HepG2 (cell line): ENCODE results near the gene EPB41L4A. TPM values are rescaled to one million over a fixed set of nuclear protein-coding genes. Genes with fewer than 3 reads are reported as not detected.

Source experiments
- ATAC-seq: fragments of 200-7000 bp; cut with Tn5 transposase; 3 replicates; pipeline ENCODE4 v1.9.1; 2020; ENCODE audit warnings: mild to moderate bottlenecking, moderate library complexity
- BruUV-seq: library from RNA; stranded (reverse); fragments of 400-500 nt; replicated peaks from 2 replicates; lab custom pipeline; 2021; lab: Mats Ljungman, UMichigan
- CTCF ChIA-PET: fragments of 300-600 bp; formaldehyde crosslinking; extraction: SDS; loops from one replicate; lab custom pipeline; 2021; ENCODE audit warnings: low total read pairs, inconsistent platforms, low intra/inter-chr PET ratio; lab: Yijun Ruan, JAX
- POLR2A ChIA-PET: fragments of 350-600 bp; sonication (Branson Sonifier 250); formaldehyde crosslinking; loops from one replicate; lab custom pipeline; 2020; ENCODE audit warnings: antibody characterized with exemption, inconsistent platforms; lab: Yijun Ruan, JAX
- DNase-seq: peaks from one replicate; pipeline ENCODE4 v3.0.0-alpha.2; 2015; ENCODE audit warnings: low spot score
- FAIRE-seq: peaks from 3 replicates; lab custom pipeline; 2011; peaks lifted over from hg19 to GRCh38; lab: Jason Lieb, UNC
- H2AFZ ChIP-seq: one replicate; pipeline ENCODE4 v1.6.1; 2011; ENCODE audit warnings: low read length, inconsistent platforms
- H3K27ac ChIP-seq: fragments of 300-600 bp; 3 replicates; pipeline ENCODE4 v1.8.0; 2011; ENCODE audit warnings: mixed run types, mild to moderate bottlenecking, mixed read lengths, low read length, inconsistent platforms; ENCODE audit not compliant: insufficient read depth; ENCODE audit errors: extremely low read length
- H3K27me3 ChIP-seq, 2 experiments: fragments of 200-600 bp in 1 of 2; 2 replicates in 1 of 2; 3 replicates in 1 of 2; pipeline versions ENCODE4 v1.6.0 to v1.8.0; 2011; ENCODE audit warnings: low read length in 2 of 2, mild to moderate bottlenecking in 2 of 2, moderate library complexity in 2 of 2, inconsistent platforms in 1 of 2; ENCODE audit not compliant: insufficient read depth in 2 of 2, control insufficient read depth in 1 of 2
- H3K36me3 ChIP-seq, 2 experiments: fragments of 200-600 bp in 1 of 2; replicated peaks in 1 of 2; 2 replicates in 1 of 2; 3 replicates in 1 of 2; pipeline versions ENCODE4 v1.5.1 to v1.8.0; 2011; ENCODE audit warnings: low read length in 2 of 2, inconsistent platforms in 1 of 2; ENCODE audit not compliant: insufficient read depth in 2 of 2, control insufficient read depth in 1 of 2
- H3K4me1 ChIP-seq: 2 replicates; pipeline ENCODE4 v1.5.1; 2012; ENCODE audit warnings: low read length, inconsistent platforms; ENCODE audit not compliant: insufficient read depth
- H3K4me2 ChIP-seq: 2 replicates; pipeline ENCODE4 v1.6.0; 2011; ENCODE audit warnings: low read depth, low read length, inconsistent platforms
- H3K4me3 ChIP-seq, 3 experiments: fragments of 200-600 bp in 1 of 3; sonication (generic), shearing (Covaris generic) in 1 of 3; replicated peaks in 1 of 3; 2 replicates each; pipeline ENCODE4 v1.5.1; 2011 to 2016; ENCODE audit warnings: low read length in 3 of 3, inconsistent platforms in 2 of 3, low read depth in 2 of 3, mild to moderate bottlenecking in 2 of 3, control low read depth in 1 of 3, mixed read lengths in 1 of 3; ENCODE audit not compliant: insufficient read depth in 1 of 3
- H3K79me2 ChIP-seq: one replicate; pipeline ENCODE4 v1.6.1; 2011; ENCODE audit warnings: low read length, inconsistent platforms; ENCODE audit not compliant: insufficient read depth
- H3K9ac ChIP-seq: 2 replicates; pipeline ENCODE4 v1.6.0; 2011; ENCODE audit warnings: mild to moderate bottlenecking, low read depth, low read length, inconsistent platforms; ENCODE audit not compliant: insufficient read depth
- H3K9me3 ChIP-seq: 2 replicates; pipeline ENCODE4 v1.5.1; 2012; ENCODE audit warnings: mild to moderate bottlenecking, low read length
- H4K20me1 ChIP-seq: 2 replicates; pipeline ENCODE4 v1.6.0; 2011; ENCODE audit warnings: inconsistent platforms, mild to moderate bottlenecking, low read length, moderate library complexity; ENCODE audit not compliant: insufficient read depth
- ATF1 ChIP-seq: IDR thresholded peaks from 2 replicates; pipeline ENCODE4 v1.6.1; 2016; ENCODE audit warnings: mild to moderate bottlenecking, control low read depth
- EZH2 ChIP-seq: conservative IDR thresholded peaks from 2 replicates; pipeline ENCODE4 v1.6.1; 2012; ENCODE audit warnings: mild to moderate bottlenecking, low read depth, low read length, moderate library complexity
- FOXK1 ChIP-seq: sonication (generic); formaldehyde crosslinking; IDR thresholded peaks from 2 replicates; pipeline ENCODE4 v1.4.0; 2020; ENCODE audit warnings: low read depth, missing genetic modification reagents, borderline replicate concordance
- GMEB2 ChIP-seq: IDR thresholded peaks from 2 replicates; pipeline ENCODE4 v1.6.1; 2016; ENCODE audit warnings: missing biosample characterization, missing genetic modification reagents, low read depth
- KDM5A ChIP-seq: fragments of 200-600 bp; sonication (generic); IDR thresholded peaks from 2 replicates; pipeline ENCODE4 v1.7.0; 2018; ENCODE audit warnings: antibody characterized with exemption, mild to moderate bottlenecking, low read length, borderline replicate concordance
- NCOA2 ChIP-seq: sonication (generic); formaldehyde crosslinking; IDR thresholded peaks from 2 replicates; pipeline ENCODE4 v1.8.0; 2022; ENCODE audit warnings: inconsistent platforms
- RXRB ChIP-seq: IDR thresholded peaks from 2 replicates; pipeline ENCODE4 v1.6.1; 2016; ENCODE audit warnings: borderline replicate concordance, missing genetic modification reagents, missing compliant biosample characterization
- ZBTB7A ChIP-seq: sonication (generic); formaldehyde crosslinking; IDR thresholded peaks from 2 replicates; pipeline ENCODE4 v1.8.0; 2022; ENCODE audit warnings: mild to moderate bottlenecking, missing genetic modification reagents
- ZFP82 ChIP-seq: sonication (generic); formaldehyde crosslinking; IDR thresholded peaks from 2 replicates; pipeline ENCODE4 v1.5.1; 2020; ENCODE audit warnings: mild to moderate bottlenecking, missing genetic modification reagents, borderline replicate concordance
- ZKSCAN1 ChIP-seq: fragments of 150-350 bp; IDR thresholded peaks from 2 replicates; pipeline ENCODE4 v1.6.1; 2014; ENCODE audit warnings: low read length
- ZNF605 ChIP-seq: sonication (generic); formaldehyde crosslinking; IDR thresholded peaks from 2 replicates; pipeline ENCODE4 v1.8.0; 2022; ENCODE audit warnings: mild to moderate bottlenecking, missing genetic modification reagents
- WGBS: methylation state at CpG from one replicate; pipeline ENCODE4 v1.1.6; 2017; ENCODE audit warnings: low lambda C conversion rate; 5-methylcytosine and 5-hydroxymethylcytosine counted together
- in situ Hi-C: cut with HindIII; loops from 2 replicates; pipeline ENCODE4 v1.10.0; 2017; ENCODE audit warnings: low pct_unique_long_range_greater_than_20kb; ENCODE audit not compliant: extremely low pct_ligation_motif_present
- intact Hi-C: fragments of 100-400 bp; cut with micrococcal nuclease; formaldehyde crosslinking; loops from one replicate; pipeline ENCODE4 v1.10.0; 2022; ENCODE audit not compliant: unreplicated experiment
- polyA plus RNA-seq, 8 experiments: library from polyadenylated mRNA; depleted of rRNA in 3 of 8; stranded (reverse) in 7 of 8; unstranded in 1 of 8; fragments of >200 nt; fragmentation: Illumina TruSeq in 4 of 8; extraction: Trizol in 4 of 8; gene quantifications; 2 replicates each; pipeline versions ENCODE4 v1.2.1 to v1.2.3, GENCODE V29; 2011 to 2016; ENCODE audit warnings: low read depth in 4 of 8, missing spikeins in 1 of 8, mixed read lengths in 1 of 8; ENCODE audit not compliant: insufficient read depth in 1 of 8
- total RNA-seq, 5 experiments: library from RNA; depleted of rRNA; stranded (reverse); fragments of >200 nt; fragmentation: Illumina TruSeq; extraction: Trizol; gene quantifications; 2 replicates each; pipeline ENCODE4 v1.2.3, GENCODE V29; 2016; ENCODE audit warnings: low read depth in 1 of 5

The EPB41L4A gene
- total and polyA plus RNA-seq, 2 of the 13 experiments (the other 11 are each of a cell fraction or from before 2014, with no cell fraction given): 0.07 TPM; not detected in 1

GRCh38 chr5:112411903-112412302 lies 7.2 kb downstream of the EPB41L4A start:
- POLR2A ChIA-PET: no interaction called here

GRCh38 chr5:112407666-112408065 lies 11.4 kb downstream of the EPB41L4A start:
- no peak overlapping the region for H2AFZ ChIP-seq
- in situ Hi-C loops (no loop called here), intact Hi-C loops (no loop called here)
- H3K9ac ChIP-seq: no peak overlapping the region
- no peaks in the 10 kb centered on the region for H3K79me2 ChIP-seq
- ChIA-PET CTCF (no interaction called here), POLR2A (no interaction called here)
- H3K27ac ChIP-seq: no peak overlapping the region
- no peaks in the 10 kb centered on the region for H3K9me3 ChIP-seq
- H3K4me2 ChIP-seq: no peak overlapping the region
- BruUV-seq: no TSS peak
- peaks cover 1 to 10% of the 10 kb centered on the region in 2 experiments; a peak in 3 of 5 replicates for H3K27me3 ChIP-seq
- ATAC-seq: no peak
- no peaks in the 10 kb centered on the region for H3K4me1 ChIP-seq
- no peak for TF ChIP-seq ZFP82 (CRISPR knock-in tag)
- no peak for TF ChIP-seq ZKSCAN1
- no peak for TF ChIP-seq ATF1 (CRISPR knock-in tag)
- no peak for TF ChIP-seq RXRB
- no peak for TF ChIP-seq ZBTB7A (CRISPR knock-in tag)
- no peak for TF ChIP-seq FOXK1
- H4K20me1 ChIP-seq: no peaks in the 10 kb centered on the region
- H3K4me3 ChIP-seq: no peak overlapping the region
- FAIRE-seq: no peak
- 2% methylated on average over 2 of the region's 2 CpGs for WGBS
- DNase-seq: no peak
- H3K36me3 ChIP-seq: no peaks in the 10 kb centered on the region

More at GRCh38 chr5:112411903-112412302, 7.2 kb downstream of the EPB41L4A start:
- Histone ChIP-seq H3K79me2 (no peaks in the 10 kb centered on the region), H3K27me3 (peaks cover 1 to 15% of the 10 kb centered on the region in 2 experiments; a peak in 3 of 5 replicates), H3K36me3 (no peaks in the 10 kb centered on the region), H3K9ac (no peak overlapping the region), H4K20me1 (no peaks in the 10 kb centered on the region), H3K4me2 (no peak overlapping the region), H3K9me3 (no peaks in the 10 kb centered on the region), H3K27ac (no peak overlapping the region), H2AFZ (no peak overlapping the region), H3K4me1 (no peaks in the 10 kb centered on the region), H3K4me3 (no peak overlapping the region)
- no peak for DNase-seq
- intact Hi-C loops (no loop called here), in situ Hi-C loops (loop anchor here (10.0 kb wide), 1 partner anchor 197 kb away; no protein-coding TSS in a partner anchor)
- no peak for TF ChIP-seq NCOA2 (CRISPR knock-in tag)
- TF ChIP-seq GMEB2 (CRISPR knock-in tag): no peak
- TF ChIP-seq KDM5A: no peak
- TF ChIP-seq ZNF605 (CRISPR knock-in tag): no peak
- peak; percentile 74; the same call in 1 of the 2 replicates for TF ChIP-seq EZH2
- FAIRE-seq: no peak
- CTCF ChIA-PET: no interaction called here
- no peak for ATAC-seq
- BruUV-seq: no TSS peak
- 35% methylated on average over 7 of the region's 7 CpGs for WGBS
